Neural progenitor cell (in vitro differentiated cells): Measurements from ENCODE around the gene UGT2B10.

ENCODE experiments used
- CTCF ChIP-seq: fragments of 200-600 bp; sonication (generic); IDR thresholded peaks from 2 replicates; pipeline ENCODE4 v1.5.1; 2017; ENCODE audit warnings: antibody characterized with exemption, mild to moderate bottlenecking
- EZH2phosphoT487 ChIP-seq: fragments of 200-600 bp; sonication (generic); IDR thresholded peaks from 2 replicates; pipeline ENCODE4 v1.6.1; 2017; ENCODE audit warnings: antibody characterized with exemption

GRCh38 chr4:68864438-68865187, 48.8 kb downstream of the UGT2B10 start:
- no peak for TF ChIP-seq CTCF
- no peak for TF ChIP-seq EZH2phosphoT487
